ENCODE data around the gene PRDM7.
"Not testable (repeated sequence)": the region's sequence is repeated elsewhere in the genome, so short reads cannot be mapped to it uniquely, and the experiment has no call there.

DNA sequence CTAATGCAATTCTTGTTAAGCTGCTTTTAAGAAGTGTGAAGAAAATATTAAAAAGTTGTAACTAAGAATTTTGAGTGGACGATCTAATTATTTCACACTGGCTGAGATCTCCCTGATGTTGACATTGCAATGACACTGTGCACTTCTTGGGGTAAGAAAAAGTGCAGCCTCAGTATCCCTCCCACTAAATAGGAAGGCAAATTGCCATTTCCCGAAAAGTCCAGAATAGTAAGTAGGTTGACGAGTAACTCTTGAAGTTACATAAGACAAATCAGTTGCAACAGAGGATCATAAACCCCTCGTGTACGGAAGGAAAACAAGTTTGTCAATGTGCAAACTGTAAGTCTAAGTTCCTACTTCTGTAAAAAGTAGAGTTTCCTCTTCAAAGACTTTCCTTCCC, 21.8 kb upstream of the PRDM7 start:
- TF ChIP-seq, protein P1, sequence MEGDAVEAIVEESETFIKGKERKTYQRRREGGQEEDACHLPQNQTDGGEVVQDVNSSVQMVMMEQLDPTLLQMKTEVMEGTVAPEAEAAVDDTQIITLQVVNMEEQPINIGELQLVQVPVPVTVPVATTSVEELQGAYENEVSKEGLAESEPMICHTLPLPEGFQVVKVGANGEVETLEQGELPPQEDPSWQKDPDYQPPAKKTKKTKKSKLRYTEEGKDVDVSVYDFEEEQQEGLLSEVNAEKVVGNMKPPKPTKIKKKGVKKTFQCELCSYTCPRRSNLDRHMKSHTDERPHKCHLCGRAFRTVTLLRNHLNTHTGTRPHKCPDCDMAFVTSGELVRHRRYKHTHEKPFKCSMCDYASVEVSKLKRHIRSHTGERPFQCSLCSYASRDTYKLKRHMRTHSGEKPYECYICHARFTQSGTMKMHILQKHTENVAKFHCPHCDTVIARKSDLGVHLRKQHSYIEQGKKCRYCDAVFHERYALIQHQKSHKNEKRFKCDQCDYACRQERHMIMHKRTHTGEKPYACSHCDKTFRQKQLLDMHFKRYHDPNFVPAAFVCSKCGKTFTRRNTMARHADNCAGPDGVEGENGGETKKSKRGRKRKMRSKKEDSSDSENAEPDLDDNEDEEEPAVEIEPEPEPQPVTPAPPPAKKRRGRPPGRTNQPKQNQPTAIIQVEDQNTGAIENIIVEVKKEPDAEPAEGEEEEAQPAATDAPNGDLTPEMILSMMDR (conservative IDR thresholded peaks at IDR 0.05): not testable (repeated sequence)
- TF ChIP-seq ZFX (IDR thresholded peaks at IDR 0.05): not testable (repeated sequence)

Data from C4-2B (cell line).